GM18498 (cell line): ENCODE data around the gene XG.
"Not testable (repeated sequence)": the region's sequence is repeated elsewhere in the genome, so short reads cannot be mapped to it uniquely, and the experiment has no call there.

ENCODE experiments used
- ATAC-seq: cut with Tn5 transposase; IDR thresholded peaks from one replicate; pipeline ENCODE4 v1.9.1; 2021; ENCODE audit warnings: mild to moderate bottlenecking, moderate library complexity; ENCODE audit not compliant: unreplicated experiment

XG gene

GRCh38 chrX:2751874-2752300 is at the start of gene XG:
Gene XG (plus strand): TSS chrX:2752040. CDS start chrX:2752275, 235 bp downstream.
- ATAC-seq = not testable (repeated sequence)

- ATAC-seq = no peak
Measured at GRCh38 chrX:2703991-2704369, 47.9 kb upstream of the XG start.

- no peak for ATAC-seq
Measured at GRCh38 chrX:2705046-2705832, 46.6 kb upstream of the XG start.

GRCh38 chrX:2707334-2707760 is 44.5 kb upstream of the XG start:
- ATAC-seq = peak; percentile 94

GRCh38 chrX:2708021-2708420 is 43.8 kb upstream of the XG start:
- no peak for ATAC-seq

GRCh38 chrX:2708592-2709188 is 43.1 kb upstream of the XG start:
- no peak for ATAC-seq

GRCh38 chrX:2709556-2709955 is 42.3 kb upstream of the XG start:
- ATAC-seq = no peak

GRCh38 chrX:2710041-2710840 is 41.6 kb upstream of the XG start:
- ATAC-seq = no peak

GRCh38 chrX:2711441-2711840 is 40.4 kb upstream of the XG start:
- ATAC-seq = no peak

- ATAC-seq = no peak
Measured at GRCh38 chrX:2712428-2712827, 39.4 kb upstream of the XG start.

GRCh38 chrX:2712890-2713840 is 38.7 kb upstream of the XG start:
- ATAC-seq = no peak

- no peak for ATAC-seq
Measured at GRCh38 chrX:2714551-2714950, 37.3 kb upstream of the XG start.

- no peak for ATAC-seq
Measured at GRCh38 chrX:2715066-2715600, 36.7 kb upstream of the XG start.

- no peak for ATAC-seq
Measured at GRCh38 chrX:2717312-2717711, 34.5 kb upstream of the XG start.

GRCh38 chrX:2718821-2719220 is 33.0 kb upstream of the XG start:
- no peak for ATAC-seq

- no peak for ATAC-seq
Measured at GRCh38 chrX:2719774-2720447, 31.9 kb upstream of the XG start.

GRCh38 chrX:2723286-2723879 is 28.5 kb upstream of the XG start:
- no peak for ATAC-seq

- not testable (repeated sequence) for ATAC-seq
Measured at GRCh38 chrX:2727264-2727663, 24.6 kb upstream of the XG start.

- no peak for ATAC-seq
Measured at GRCh38 chrX:2732076-2732475, 19.8 kb upstream of the XG start.
